ENCODE measurements around the gene RGS6. TPM values are rescaled to one million over a fixed set of nuclear protein-coding genes. Genes with fewer than 3 reads are reported as not detected.

Gene RGS6
- polyA plus RNA-seq, 3 donors, result not detected

DNA sequence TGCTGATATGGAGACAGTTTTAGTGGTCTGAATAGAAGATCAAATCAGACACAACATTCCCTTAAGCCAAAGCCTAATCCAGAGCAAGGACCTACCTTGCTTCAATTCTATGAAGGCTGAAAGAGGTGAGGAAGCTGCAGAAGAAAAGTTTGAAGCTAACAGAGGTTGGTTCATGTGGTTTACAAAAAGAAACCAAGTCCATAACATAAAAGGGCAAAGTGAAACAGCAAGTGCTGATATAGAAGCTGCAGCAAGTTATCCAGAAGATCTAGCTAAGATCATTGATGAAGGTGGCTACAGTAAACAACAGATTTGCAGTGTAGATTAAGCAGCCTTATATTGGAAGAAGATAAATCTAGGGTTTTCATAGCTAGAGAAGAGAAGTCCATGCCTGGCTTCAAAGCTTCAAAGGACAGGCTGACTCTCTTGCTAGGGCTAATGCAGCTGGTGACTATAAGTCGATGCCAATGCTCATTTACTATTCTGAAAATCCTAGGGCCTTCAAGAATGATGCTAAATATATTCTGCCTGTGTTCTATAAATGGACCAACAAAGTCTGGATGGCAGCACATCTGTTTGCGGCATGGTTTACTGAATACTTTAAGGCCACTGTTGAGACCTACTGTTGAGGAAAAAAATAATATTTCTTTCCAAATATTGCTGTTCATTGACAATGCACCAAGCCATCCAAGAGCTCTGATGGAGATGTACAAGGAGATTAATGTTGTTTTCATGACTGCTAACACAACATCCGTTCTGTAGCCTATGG, 600.6 kb downstream of the RGS6 start:
- TF ChIP-seq, protein P1, sequence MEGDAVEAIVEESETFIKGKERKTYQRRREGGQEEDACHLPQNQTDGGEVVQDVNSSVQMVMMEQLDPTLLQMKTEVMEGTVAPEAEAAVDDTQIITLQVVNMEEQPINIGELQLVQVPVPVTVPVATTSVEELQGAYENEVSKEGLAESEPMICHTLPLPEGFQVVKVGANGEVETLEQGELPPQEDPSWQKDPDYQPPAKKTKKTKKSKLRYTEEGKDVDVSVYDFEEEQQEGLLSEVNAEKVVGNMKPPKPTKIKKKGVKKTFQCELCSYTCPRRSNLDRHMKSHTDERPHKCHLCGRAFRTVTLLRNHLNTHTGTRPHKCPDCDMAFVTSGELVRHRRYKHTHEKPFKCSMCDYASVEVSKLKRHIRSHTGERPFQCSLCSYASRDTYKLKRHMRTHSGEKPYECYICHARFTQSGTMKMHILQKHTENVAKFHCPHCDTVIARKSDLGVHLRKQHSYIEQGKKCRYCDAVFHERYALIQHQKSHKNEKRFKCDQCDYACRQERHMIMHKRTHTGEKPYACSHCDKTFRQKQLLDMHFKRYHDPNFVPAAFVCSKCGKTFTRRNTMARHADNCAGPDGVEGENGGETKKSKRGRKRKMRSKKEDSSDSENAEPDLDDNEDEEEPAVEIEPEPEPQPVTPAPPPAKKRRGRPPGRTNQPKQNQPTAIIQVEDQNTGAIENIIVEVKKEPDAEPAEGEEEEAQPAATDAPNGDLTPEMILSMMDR (IDR thresholded peaks at IDR 0.05), result no peak
- H3K4me3 ChIP-seq (replicated peaks in 1 of 3; ENCODE audit: low read depth in 2 of 3, low read length in 3 of 3), result no peak overlapping the region
- H3K4me1 ChIP-seq (ENCODE audit: control insufficient read depth in 1 of 2, insufficient read depth in 2 of 2, low read length in 2 of 2), result peaks cover 41 to 44% of the 10 kb centered on the region in 2 donors
- Mint-ChIP-seq H3K36me3 (peaks cover 0 to 5% of the 10 kb centered on the region in 2 donors), H3K4me3 (no peak overlapping the region), H3K9me3 (peaks cover 6 to 22% (median 15%) of the 10 kb centered on the region in 7 donors), H3K27ac (no peak overlapping the region), H3K4me1 (peaks cover 49% of the 10 kb centered on the region), H3K27me3 (ENCODE audit: low read depth in 3 of 3) (peaks cover 9 to 25% (median 11%) of the 10 kb centered on the region in 3 donors)
- no peaks in the 10 kb centered on the region for H3K79me2 ChIP-seq (ENCODE audit: insufficient read depth, low read length)
- H3K27ac ChIP-seq (ENCODE audit: low read depth in 1 of 2, low read length in 2 of 2), result no peak overlapping the region
- intact Hi-C loops (cut with micrococcal nuclease), result no loop called here
- DNase-seq, result no peak
- no peak overlapping the region for H2AFZ ChIP-seq (ENCODE audit: insufficient read depth, low read depth, low read length, poor library complexity, severe bottlenecking)
- H4K20me1 ChIP-seq (ENCODE audit: insufficient read depth, low read length), result no peaks in the 10 kb centered on the region
- no peaks in the 10 kb centered on the region for H3K27me3 ChIP-seq (ENCODE audit: control insufficient read depth in 2 of 2, insufficient read depth in 2 of 2, low read length in 2 of 2)
- no peaks in the 10 kb centered on the region for H3K36me3 ChIP-seq (replicated peaks in 1 of 2; ENCODE audit: control insufficient read depth in 1 of 2, insufficient read depth in 2 of 2, low read length in 2 of 2)
- no peak overlapping the region for H3K4me2 ChIP-seq (replicated peaks; ENCODE audit: extremely low read depth, low read length, poor library complexity, severe bottlenecking)
- H3K9me3 ChIP-seq (replicated peaks in 1 of 2; ENCODE audit: control insufficient read depth in 1 of 2, insufficient read depth in 1 of 2, low read length in 2 of 2), result peaks cover 3 to 14% of the 10 kb centered on the region in 2 donors
- H3K9ac ChIP-seq (ENCODE audit: insufficient read depth, low read length, poor library complexity, severe bottlenecking), result no peak overlapping the region
- no CpG with 5 or more reads among the region's 3 CpGs for WGBS (ENCODE audit: insufficient coverage)

DNA sequence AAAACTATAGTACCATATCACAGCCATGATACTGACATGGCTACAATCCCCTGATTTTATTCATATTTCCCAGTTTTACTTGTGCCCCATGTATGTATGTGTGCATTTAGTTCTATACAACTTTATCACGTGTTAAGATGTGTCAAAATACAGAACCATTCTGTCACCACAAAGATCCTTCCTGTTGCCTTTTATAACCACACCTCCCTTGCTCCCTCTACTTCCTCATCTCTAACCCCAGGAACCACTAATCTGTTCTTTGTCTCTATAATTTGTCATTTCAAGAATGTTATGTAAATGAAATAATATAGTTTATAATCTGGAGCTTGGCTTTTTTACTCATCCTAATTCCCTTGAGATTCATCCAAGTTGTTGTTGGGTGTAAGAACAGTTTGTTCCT, 603.3 kb downstream of the RGS6 start:
- Histone ChIP-seq H3K4me2 (replicated peaks; ENCODE audit: extremely low read depth, low read length, poor library complexity, severe bottlenecking) (peak overlapping the region; percentile 33), H4K20me1 (ENCODE audit: insufficient read depth, low read length) (no peaks in the 10 kb centered on the region), H3K79me2 (ENCODE audit: insufficient read depth, low read length) (no peaks in the 10 kb centered on the region), H3K36me3 (replicated peaks in 1 of 2; ENCODE audit: control insufficient read depth in 1 of 2, insufficient read depth in 2 of 2, low read length in 2 of 2) (no peaks in the 10 kb centered on the region), H3K27me3 (ENCODE audit: control insufficient read depth in 2 of 2, insufficient read depth in 2 of 2, low read length in 2 of 2) (no peaks in the 10 kb centered on the region), H3K4me3 (replicated peaks in 1 of 3; ENCODE audit: low read depth in 2 of 3, low read length in 3 of 3) (peak overlapping the region in 1 of 3 experiments; percentile 52), H3K27ac (ENCODE audit: low read depth in 1 of 2, low read length in 2 of 2) (peak overlapping the region in 1 of 2 donors; percentile 37), H3K9me3 (replicated peaks in 1 of 2; ENCODE audit: control insufficient read depth in 1 of 2, insufficient read depth in 1 of 2, low read length in 2 of 2) (peaks cover 3 to 14% of the 10 kb centered on the region in 2 donors), H2AFZ (ENCODE audit: insufficient read depth, low read depth, low read length, poor library complexity, severe bottlenecking) (no peak overlapping the region), H3K4me1 (ENCODE audit: control insufficient read depth in 1 of 2, insufficient read depth in 2 of 2, low read length in 2 of 2) (peaks cover 44 to 49% of the 10 kb centered on the region in 2 donors), H3K9ac (ENCODE audit: insufficient read depth, low read length, poor library complexity, severe bottlenecking) (no peak overlapping the region)
- WGBS (ENCODE audit: insufficient coverage), result 0% methylated on average over 1 of the region's 1 CpG
- Mint-ChIP-seq H3K36me3 (peaks cover 0 to 11% of the 10 kb centered on the region in 2 donors), H3K4me1 (peaks cover 50% of the 10 kb centered on the region), H3K9me3 (peaks cover 6 to 22% (median 15%) of the 10 kb centered on the region in 7 donors), H3K27ac (peak overlapping the region in 6 of 7 donors; percentile 56 to 87 (median 75)), H3K27me3 (ENCODE audit: low read depth in 3 of 3) (peaks cover 17 to 22% (median 22%) of the 10 kb centered on the region in 3 donors), H3K4me3 (peak overlapping the region in 1 of 2 donors; percentile 44)
- peak; percentile 76 to 90 (median 88) for DNase-seq
- TF ChIP-seq, protein P1 (IDR thresholded peaks at IDR 0.05), result no peak
- intact Hi-C loops (cut with micrococcal nuclease), result loop anchor here in 1 of 2 donors (2.0 kb wide), 1 partner anchor 17 kb away; no protein-coding TSS in a partner anchor
